Mesenchymal stem cell (in vitro differentiated cells and primary cell): Measurements from ENCODE around the gene CS.

Experiments used
- DNase-seq: peaks from one replicate; pipeline ENCODE4 v3.0.0-alpha.2; 2013
- H2AFZ ChIP-seq: one replicate; pipeline ENCODE4 v1.6.1; 2013; ENCODE audit warnings: low read depth, mild to moderate bottlenecking, control low read depth, inconsistent platforms, low read length, moderate library complexity
- H2AK5ac ChIP-seq: 2 replicates; pipeline ENCODE4 v1.6.1; 2013; ENCODE audit warnings: low read length, moderate library complexity, mild to moderate bottlenecking, inconsistent platforms; ENCODE audit not compliant: severe bottlenecking
- H2BK120ac ChIP-seq: one replicate; pipeline ENCODE4 v1.6.1; 2013; ENCODE audit warnings: low read depth, mild to moderate bottlenecking, inconsistent platforms, low read length, moderate library complexity
- H2BK12ac ChIP-seq, 2 experiments: one replicate each; pipeline ENCODE4 v1.6.1; 2013; ENCODE audit warnings: inconsistent platforms in 2 of 2, low read length in 2 of 2, mild to moderate bottlenecking in 2 of 2, moderate library complexity in 2 of 2, control low read depth in 1 of 2
- H2BK15ac ChIP-seq: one replicate; pipeline ENCODE4 v1.6.1; 2013; ENCODE audit warnings: mild to moderate bottlenecking, low read depth, inconsistent platforms; ENCODE audit not compliant: poor library complexity, severe bottlenecking
- H2BK5ac ChIP-seq: 2 replicates; pipeline ENCODE4 v1.6.1; 2013; ENCODE audit warnings: low read depth, mild to moderate bottlenecking, low read length, control low read depth, inconsistent platforms; ENCODE audit not compliant: poor library complexity, severe bottlenecking
- H3K14ac ChIP-seq, 2 experiments: one replicate each; pipeline ENCODE4 v1.6.1; 2013; ENCODE audit warnings: inconsistent platforms in 2 of 2, low read length in 2 of 2, control low read depth in 1 of 2, mild to moderate bottlenecking in 1 of 2, moderate library complexity in 1 of 2
- H3K18ac ChIP-seq, 2 experiments: one replicate each; pipeline ENCODE4 v1.6.1; 2013; ENCODE audit warnings: inconsistent platforms in 2 of 2, low read length in 2 of 2, control low read depth in 1 of 2, low read depth in 1 of 2, mild to moderate bottlenecking in 1 of 2
- H3K23ac ChIP-seq, 2 experiments: one replicate each; pipeline ENCODE4 v1.6.1; 2013; ENCODE audit warnings: inconsistent platforms in 2 of 2, low read length in 2 of 2, mild to moderate bottlenecking in 2 of 2, moderate library complexity in 2 of 2, control low read depth in 1 of 2
- H3K27ac ChIP-seq: 2 replicates; pipeline ENCODE4 v1.5.1; 2013; ENCODE audit warnings: mild to moderate bottlenecking, moderate library complexity, low read length, control low read depth, inconsistent platforms; ENCODE audit not compliant: poor library complexity, severe bottlenecking
- H3K27me3 ChIP-seq, 2 experiments: 2 replicates each; pipeline versions ENCODE4 v1.6.1 to v1.7.0; 2013; ENCODE audit warnings: low read length in 2 of 2, mild to moderate bottlenecking in 2 of 2, moderate library complexity in 2 of 2, control low read depth in 1 of 2, inconsistent platforms in 1 of 2; ENCODE audit not compliant: control insufficient read depth in 1 of 2, insufficient read depth in 1 of 2
- H3K36me3 ChIP-seq, 2 experiments: 2 replicates each; pipeline versions ENCODE4 v1.6.1 to v1.7.0; 2013; ENCODE audit warnings: low read length in 2 of 2, control low read depth in 1 of 2, inconsistent platforms in 1 of 2, low read depth in 1 of 2, mild to moderate bottlenecking in 1 of 2; ENCODE audit not compliant: insufficient read depth in 2 of 2, control insufficient read depth in 1 of 2
- H3K4ac ChIP-seq, 2 experiments: one replicate each; pipeline ENCODE4 v1.6.1; 2013; ENCODE audit warnings: inconsistent platforms in 2 of 2, low read length in 2 of 2, mild to moderate bottlenecking in 2 of 2, moderate library complexity in 2 of 2, control low read depth in 1 of 2, low read depth in 1 of 2
- H3K4me1 ChIP-seq: 2 replicates; pipeline ENCODE4 v1.6.1; 2013; ENCODE audit warnings: low read depth, low read length, control low read depth; ENCODE audit not compliant: control insufficient read depth, insufficient read depth
- H3K4me2 ChIP-seq: 2 replicates; pipeline ENCODE4 v1.6.1; 2013; ENCODE audit warnings: low read length, mild to moderate bottlenecking, inconsistent platforms; ENCODE audit not compliant: poor library complexity, severe bottlenecking
- H3K4me3 ChIP-seq, 2 experiments: 2 replicates each; pipeline versions ENCODE4 v1.5.1 to v1.7.0; 2013; ENCODE audit warnings: low read length in 2 of 2, mild to moderate bottlenecking in 2 of 2, control low read depth in 1 of 2, low read depth in 1 of 2; ENCODE audit not compliant: insufficient read depth in 1 of 2
- H3K79me1 ChIP-seq: replicated peaks from 2 replicates; pipeline ENCODE4 v1.6.1; 2013; ENCODE audit warnings: mild to moderate bottlenecking, control low read depth, low read length, inconsistent platforms; ENCODE audit not compliant: poor library complexity, severe bottlenecking
- H3K9ac ChIP-seq: 2 replicates; pipeline ENCODE4 v1.7.0; 2013; ENCODE audit warnings: mild to moderate bottlenecking, low read length, moderate library complexity
- H3K9me3 ChIP-seq: 2 replicates; pipeline ENCODE4 v1.7.0; 2013; ENCODE audit warnings: mild to moderate bottlenecking, low read length; ENCODE audit not compliant: control insufficient read depth
- H4K8ac ChIP-seq: one replicate; pipeline ENCODE4 v1.6.1; 2013; ENCODE audit warnings: inconsistent platforms, mild to moderate bottlenecking, low read length, moderate library complexity
- H4K91ac ChIP-seq: one replicate; pipeline ENCODE4 v1.6.1; 2013; ENCODE audit warnings: mild to moderate bottlenecking, low read length, inconsistent platforms
- WGBS: methylation state at CpG from one replicate; pipeline ENCODE4 v1.1.7; 2013; ENCODE audit warnings: mixed read lengths; 5-methylcytosine and 5-hydroxymethylcytosine counted together

CS gene

GRCh38 chr12:56252649-56253048 lies 47.5 kb downstream of the CS start:
- H3K4ac ChIP-seq = no peak overlapping the region
- 100% methylated on average over 3 of the region's 3 CpGs for WGBS
- H3K4me1 ChIP-seq = peaks cover 14% of the 10 kb centered on the region
- H4K8ac ChIP-seq = no peak overlapping the region
- H3K23ac ChIP-seq = no peak overlapping the region
- H4K91ac ChIP-seq = no peak overlapping the region
- H2BK12ac ChIP-seq = no peak overlapping the region
- H2AFZ ChIP-seq = no peak overlapping the region
- H3K36me3 ChIP-seq = peaks cover 73 to 87% of the 10 kb centered on the region in 2 experiments
- H3K9me3 ChIP-seq = no peaks in the 10 kb centered on the region
- H2BK5ac ChIP-seq = no peak overlapping the region
- H2BK15ac ChIP-seq = no peak overlapping the region
- H3K9ac ChIP-seq = no peak overlapping the region
- H3K27me3 ChIP-seq = no peaks in the 10 kb centered on the region
- no peak overlapping the region for H3K14ac ChIP-seq
- H2BK120ac ChIP-seq = no peak overlapping the region
- DNase-seq = no peak
- no peak overlapping the region for H2AK5ac ChIP-seq
- no peak overlapping the region for H3K4me3 ChIP-seq
- H3K4me2 ChIP-seq = no peak overlapping the region
- H3K79me1 ChIP-seq = peaks cover 47% of the 10 kb centered on the region
- no peak overlapping the region for H3K18ac ChIP-seq
- no peak overlapping the region for H3K27ac ChIP-seq

- H2AFZ ChIP-seq = no peak overlapping the region
- H3K4me2 ChIP-seq = no peak overlapping the region
- no peaks in the 10 kb centered on the region for H3K27me3 ChIP-seq
- DNase-seq = no peak
- H3K79me1 ChIP-seq = peaks cover 57% of the 10 kb centered on the region
- peak overlapping the region; percentile 41 for H2BK15ac ChIP-seq
- no peak overlapping the region for H2BK120ac ChIP-seq
- H3K23ac ChIP-seq = peak overlapping the region in 1 of 2 experiments; percentile 27
- H3K4me3 ChIP-seq = no peak overlapping the region
- H3K27ac ChIP-seq = no peak overlapping the region
- no peaks in the 10 kb centered on the region for H3K9me3 ChIP-seq
- H3K4me1 ChIP-seq = peaks cover 11% of the 10 kb centered on the region
- peaks cover 85 to 88% of the 10 kb centered on the region in 2 experiments for H3K36me3 ChIP-seq
- 99% methylated on average over 8 of the region's 8 CpGs for WGBS
- no peak overlapping the region for H4K91ac ChIP-seq
- no peak overlapping the region for H2BK12ac ChIP-seq
- H3K4ac ChIP-seq = no peak overlapping the region
- H3K9ac ChIP-seq = no peak overlapping the region
- no peak overlapping the region for H2BK5ac ChIP-seq
- H3K18ac ChIP-seq = no peak overlapping the region
- no peak overlapping the region for H2AK5ac ChIP-seq
- H4K8ac ChIP-seq = no peak overlapping the region
- H3K14ac ChIP-seq = no peak overlapping the region
Measured at GRCh38 chr12:56248711-56249110, 51.4 kb downstream of the CS start.

GRCh38 chr12:56247923-56248322 lies 52.2 kb downstream of the CS start:
- over 99% methylated on average over 16 of the region's 16 CpGs for WGBS
- H3K36me3 ChIP-seq = peaks cover 85 to 88% of the 10 kb centered on the region in 2 experiments
- no peaks in the 10 kb centered on the region for H3K27me3 ChIP-seq
- no peak overlapping the region for H3K4me2 ChIP-seq
- no peak overlapping the region for H3K4ac ChIP-seq
- no peak overlapping the region for H3K14ac ChIP-seq
- peaks cover 55% of the 10 kb centered on the region for H3K79me1 ChIP-seq
- H2AFZ ChIP-seq = no peak overlapping the region
- H3K9me3 ChIP-seq = no peaks in the 10 kb centered on the region
- H3K9ac ChIP-seq = no peak overlapping the region
- H3K18ac ChIP-seq = no peak overlapping the region
- H2AK5ac ChIP-seq = no peak overlapping the region
- H4K8ac ChIP-seq = no peak overlapping the region
- DNase-seq = no peak
- no peak overlapping the region for H2BK120ac ChIP-seq
- no peak overlapping the region for H2BK15ac ChIP-seq
- H3K4me1 ChIP-seq = peaks cover 11% of the 10 kb centered on the region
- H3K4me3 ChIP-seq = no peak overlapping the region
- no peak overlapping the region for H2BK12ac ChIP-seq
- H4K91ac ChIP-seq = no peak overlapping the region
- H3K23ac ChIP-seq = no peak overlapping the region
- H3K27ac ChIP-seq = no peak overlapping the region
- no peak overlapping the region for H2BK5ac ChIP-seq

DNA sequence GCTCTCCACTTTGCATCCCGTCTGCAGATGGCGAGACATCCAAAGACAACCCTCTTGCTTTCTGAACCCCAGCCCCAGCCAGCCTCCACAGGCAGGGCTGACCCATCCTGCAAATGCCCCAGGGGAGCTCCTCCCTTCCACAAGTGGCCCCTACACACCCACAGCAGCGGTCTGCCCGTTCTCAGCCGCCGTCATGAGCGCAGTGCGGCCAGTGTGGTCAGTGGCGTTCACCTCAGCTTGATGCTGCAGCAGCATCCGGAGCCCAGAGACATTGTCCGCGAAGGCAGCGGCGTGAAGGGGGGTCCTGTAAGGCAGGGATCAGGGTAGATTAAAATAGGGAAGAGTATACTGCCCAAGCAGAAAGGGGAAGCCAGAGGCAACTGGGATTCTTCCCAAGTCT lies 55.6 kb downstream of the CS start:
- Histone ChIP-seq H3K9ac (peak overlapping the region; percentile 40), H2BK12ac (no peak overlapping the region), H2AFZ (no peak overlapping the region), H3K23ac (no peak overlapping the region), H3K14ac (no peak overlapping the region), H3K27me3 (no peaks in the 10 kb centered on the region), H2BK120ac (no peak overlapping the region), H3K27ac (no peak overlapping the region), H4K8ac (no peak overlapping the region), H2AK5ac (no peak overlapping the region), H3K36me3 (peaks cover 90 to 92% of the 10 kb centered on the region in 2 experiments), H4K91ac (peak overlapping the region; percentile 52), H2BK15ac (no peak overlapping the region), H3K79me1 (peaks cover 64% of the 10 kb centered on the region), H3K4me2 (no peak overlapping the region), H3K4me1 (peaks cover 11% of the 10 kb centered on the region), H3K9me3 (no peaks in the 10 kb centered on the region), H3K18ac (no peak overlapping the region), H3K4ac (no peak overlapping the region), H3K4me3 (no peak overlapping the region), H2BK5ac (no peak overlapping the region)
- no peak for DNase-seq
- 95% methylated on average over 14 of the region's 14 CpGs for WGBS
